DMS 273 (cell line): ENCODE measurements around the gene RUNDC1.
"Not testable (repeated sequence)": the region's sequence is repeated elsewhere in the genome, so short reads cannot be mapped to it uniquely, and the experiment has no call there.

Source experiments
- DNase-seq: peaks from one replicate; lab custom pipeline; 2025; ENCODE audit not compliant: unreplicated experiment; lab: John Stamatoyannopoulos, UW

The RUNDC1 gene

DNA sequence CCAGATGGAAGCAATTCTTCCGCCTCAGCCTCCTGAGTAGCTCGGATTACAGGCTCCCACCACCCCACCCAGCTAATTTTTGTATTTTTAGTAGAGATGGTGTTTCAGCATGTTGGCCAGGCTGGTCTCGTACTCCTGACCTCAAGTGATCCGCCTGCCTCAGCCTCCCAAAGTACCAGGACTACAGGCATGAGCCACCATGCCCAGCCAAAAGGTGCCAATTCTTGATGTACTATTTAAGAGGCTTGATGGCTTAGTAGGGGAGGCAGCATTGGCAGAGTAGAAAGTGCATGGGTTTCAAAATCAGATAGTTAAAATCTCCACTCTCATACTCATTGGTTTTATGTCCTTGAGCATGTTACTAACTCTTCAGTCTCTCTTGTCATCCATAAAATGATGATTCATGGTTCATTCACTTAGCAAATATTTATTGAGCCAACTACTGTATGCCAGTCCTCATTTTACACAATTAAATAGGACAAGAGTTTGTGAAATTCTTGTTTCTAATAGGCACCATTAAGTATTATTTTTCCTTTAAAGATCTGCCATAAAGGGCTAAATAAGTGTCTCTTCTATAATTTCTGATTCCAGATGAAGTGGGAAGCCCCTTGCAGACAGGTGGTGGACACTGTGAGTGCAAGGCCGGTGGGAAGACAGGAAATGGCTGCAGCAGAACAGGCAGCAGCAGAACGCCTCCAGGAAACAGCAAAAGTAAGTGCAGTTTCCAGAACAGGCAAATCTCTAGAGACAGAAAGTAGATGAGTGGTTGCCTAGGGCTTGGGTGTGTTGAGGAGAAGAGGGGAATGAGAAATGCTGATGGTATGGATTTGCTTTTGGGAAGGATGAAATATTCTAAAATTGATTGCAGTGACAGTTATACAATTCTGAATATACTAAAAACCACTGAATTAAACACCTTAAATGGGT, 9.6 kb downstream of the RUNDC1 start:
- no peak for DNase-seq

DNA sequence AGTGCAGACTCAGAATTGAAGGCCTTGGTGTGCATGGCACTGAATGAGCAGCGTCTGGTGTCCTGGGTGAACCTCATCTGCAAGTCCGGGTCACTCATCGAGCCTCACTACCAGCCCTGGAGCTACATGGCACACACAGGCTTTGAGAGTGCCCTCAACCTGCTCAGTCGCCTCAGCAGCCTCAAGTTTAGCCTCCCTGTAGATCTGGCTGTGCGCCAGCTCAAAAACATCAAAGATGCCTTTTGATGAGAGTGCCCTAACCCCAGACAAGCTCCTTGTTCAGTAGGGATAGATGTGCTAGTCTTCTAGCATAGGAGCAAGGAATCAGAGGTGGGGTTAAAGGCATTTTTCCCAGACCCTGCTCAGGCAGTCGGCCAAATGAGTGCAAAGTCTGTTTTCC, 11.1 kb downstream of the RUNDC1 start:
- no peak for DNase-seq

DNA sequence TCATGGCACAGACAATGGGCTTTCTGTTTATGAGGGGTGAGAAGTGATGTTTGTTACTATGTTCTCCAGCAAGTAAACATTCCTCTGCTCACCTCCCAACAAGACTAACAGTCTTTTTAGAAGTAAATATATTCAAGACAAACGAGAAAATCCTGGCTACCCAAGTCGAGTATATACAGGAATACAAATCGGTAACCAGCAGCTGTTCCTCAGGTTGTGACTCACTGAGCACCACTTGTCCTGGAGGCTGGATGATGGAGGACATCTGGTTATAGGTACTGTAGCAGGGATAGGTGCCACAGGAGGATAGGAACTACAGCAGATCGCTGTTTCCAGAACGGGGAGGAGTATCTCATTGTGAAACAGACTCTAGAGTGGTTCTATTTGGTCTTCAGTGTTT, 12.5 kb downstream of the RUNDC1 start:
- DNase-seq: no peak

DNA sequence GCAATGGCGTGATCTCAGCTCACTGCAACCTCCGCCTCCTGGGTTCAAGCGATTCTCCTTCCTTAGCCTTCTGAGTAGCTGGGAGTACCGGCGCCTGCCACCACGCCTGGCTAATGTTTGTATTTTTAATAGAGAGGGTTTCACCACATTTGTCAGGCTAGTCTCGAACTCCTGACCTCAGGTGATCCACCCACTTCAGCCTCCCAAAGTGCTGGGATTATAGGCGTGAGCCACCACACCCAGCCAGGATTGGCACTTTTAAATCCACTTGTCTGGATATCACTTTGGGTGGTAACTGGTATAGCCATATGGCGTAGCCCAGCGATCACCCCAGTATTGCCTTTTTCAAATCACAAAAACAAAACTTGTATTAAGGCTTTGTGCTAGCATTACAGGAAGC, 13.5 kb downstream of the RUNDC1 start:
- not testable (repeated sequence) for DNase-seq

DNA sequence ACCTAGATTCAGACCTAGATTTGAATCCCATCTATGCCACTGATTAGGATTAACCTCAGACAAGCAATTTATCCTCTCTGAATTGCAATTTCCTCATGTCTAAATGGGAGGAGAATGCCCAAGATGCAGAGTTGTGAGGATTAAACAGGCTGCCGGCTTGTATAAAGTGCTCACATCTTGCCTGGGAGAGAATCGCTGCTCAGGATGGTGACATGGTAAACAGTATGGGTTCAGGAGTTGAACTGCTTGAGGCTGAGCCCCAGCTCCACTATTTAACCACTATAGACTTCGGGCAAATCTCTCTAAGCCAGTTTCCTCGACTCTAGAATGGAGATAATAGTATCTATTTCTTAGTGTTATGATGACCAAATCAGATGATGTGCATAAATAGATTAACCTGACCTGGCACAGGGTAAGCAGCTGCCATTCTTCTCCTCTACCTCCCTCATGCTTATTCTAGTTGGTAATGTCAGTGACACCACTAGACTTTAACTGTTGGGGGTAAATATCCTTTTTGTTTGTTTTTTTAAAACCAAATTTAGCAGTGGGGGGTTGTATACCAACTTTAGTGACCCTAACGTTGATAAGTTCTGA, 17.1 kb downstream of the RUNDC1 start:
- peak; percentile 55 for DNase-seq

DNA sequence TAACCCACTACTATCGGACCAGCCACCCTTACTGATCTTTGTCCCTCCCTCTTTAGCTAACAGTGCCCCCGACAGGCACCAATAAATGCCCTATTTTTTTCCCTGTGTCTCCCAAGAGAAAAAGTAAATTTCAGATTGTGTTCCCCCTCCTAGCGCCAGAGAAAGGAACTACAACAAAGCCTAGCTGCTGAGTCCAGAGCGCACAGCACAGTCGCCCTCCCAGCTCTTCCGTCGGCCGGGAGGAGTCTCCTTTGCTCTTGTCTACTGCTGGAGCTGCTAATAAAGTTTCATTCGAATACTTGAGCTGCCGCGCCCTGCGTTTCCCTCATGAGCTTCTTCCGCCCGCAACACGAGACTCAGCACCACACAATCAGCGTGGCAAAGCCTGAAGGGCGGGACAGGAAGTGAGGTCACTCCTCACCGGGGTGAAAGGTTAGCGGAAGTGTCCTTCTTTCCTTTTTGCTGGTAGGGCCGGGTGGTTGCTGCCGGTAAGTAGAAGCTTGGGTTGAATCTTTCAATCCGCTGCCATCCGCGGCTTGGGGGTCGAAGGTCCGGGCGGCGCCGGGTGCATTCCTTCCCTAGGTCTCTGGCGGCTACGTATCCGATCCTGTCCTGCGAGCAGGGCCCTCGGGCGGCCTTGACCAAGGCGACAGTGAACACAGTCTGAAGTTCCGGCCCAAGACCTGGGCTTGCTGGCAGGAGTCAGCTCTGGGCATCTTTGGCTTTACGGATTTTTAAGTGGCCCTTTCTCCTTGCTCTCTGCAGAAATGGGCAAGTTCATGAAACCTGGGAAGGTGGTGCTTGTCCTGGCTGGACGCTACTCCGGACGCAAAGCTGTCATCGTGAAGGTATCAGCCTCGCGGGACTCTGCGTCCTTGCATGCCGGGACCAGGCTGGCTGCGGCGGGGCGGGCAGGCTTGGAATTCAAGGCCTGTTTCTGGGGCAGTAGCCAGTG, 17.9 kb downstream of the RUNDC1 start, which contains the start of gene RPL27:
TSS of gene RPL27 (plus strand) at position 436 of the 955 bp plus-strand sequence. CDS start at position 768, 332 bp downstream.
- DNase-seq: peak; percentile 100

DNA sequence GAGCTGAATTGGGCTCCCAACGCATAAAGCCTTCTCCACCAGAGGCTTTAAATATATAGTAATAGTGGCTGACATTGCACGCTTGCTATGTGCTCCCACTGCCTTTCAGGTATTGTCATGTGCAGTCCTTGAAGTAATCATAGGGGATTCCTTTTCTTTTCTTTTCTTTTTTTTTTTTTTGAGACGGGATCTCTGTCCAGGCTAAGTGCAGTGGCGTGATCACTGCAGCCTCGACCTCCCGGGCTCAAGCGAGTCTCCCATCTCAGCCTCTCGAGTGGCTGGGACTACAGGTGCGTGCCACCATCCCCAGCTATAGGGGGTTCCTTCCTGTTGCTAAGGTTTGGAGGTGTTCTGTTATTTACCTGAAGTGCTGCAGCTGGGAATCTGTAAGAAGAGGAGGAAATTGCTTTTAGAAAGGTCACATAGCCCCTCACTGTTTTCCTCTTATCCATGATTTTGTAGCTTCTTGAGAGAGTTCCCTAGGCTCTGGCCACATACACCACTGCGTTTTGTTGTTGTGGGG, 18.7 kb downstream of the RUNDC1 start:
- DNase-seq: no peak

DNA sequence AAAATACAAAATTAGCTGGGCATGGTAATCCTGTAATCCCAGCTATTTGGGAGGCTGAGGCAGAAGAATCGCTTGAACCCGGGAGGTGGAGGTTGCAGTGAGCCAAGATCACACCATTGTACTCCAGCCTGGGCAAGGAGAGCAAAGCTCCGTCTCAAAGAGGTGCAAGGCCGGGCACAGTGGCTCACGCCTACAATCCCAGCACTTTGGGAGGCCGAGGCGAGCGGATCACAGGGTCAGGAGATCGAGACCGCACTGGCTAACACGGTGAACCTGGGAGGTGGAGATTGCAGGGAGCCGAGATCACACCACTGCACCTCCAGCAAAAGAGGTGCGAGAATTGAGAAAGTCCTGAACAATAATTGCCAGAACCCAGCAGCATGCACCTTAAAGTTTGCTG, 20.5 kb downstream of the RUNDC1 start:
- not testable (repeated sequence) for DNase-seq

DNA sequence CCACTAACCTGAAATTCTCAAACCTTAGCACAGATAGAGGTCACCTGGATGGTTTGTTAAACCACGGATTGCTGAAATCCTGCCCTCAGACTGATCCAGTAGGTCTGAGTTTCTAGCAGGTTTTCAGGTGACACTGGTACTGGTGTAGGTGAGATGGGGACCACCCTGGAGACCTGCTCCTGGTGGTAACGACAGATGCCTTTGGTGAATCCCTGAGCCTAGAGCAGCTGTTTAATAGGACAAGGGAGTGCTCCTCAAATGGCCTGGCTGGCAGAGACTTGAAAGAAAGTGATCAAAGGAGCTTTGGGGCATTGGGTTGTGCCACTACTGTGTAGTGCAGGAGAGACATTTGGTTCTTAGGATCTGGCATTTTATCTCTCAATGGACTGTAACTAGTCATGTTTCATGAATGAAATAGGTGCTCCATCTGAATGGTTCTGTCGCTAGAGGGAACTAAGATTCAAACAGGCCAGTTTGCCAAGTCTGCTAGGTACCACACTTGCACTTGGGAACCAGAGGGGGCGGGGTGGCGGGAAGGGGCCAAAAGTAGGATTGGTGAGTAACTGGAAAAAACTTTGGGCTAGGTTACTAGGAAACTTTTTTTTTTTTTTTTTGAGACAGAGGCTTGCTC, 23.3 kb downstream of the RUNDC1 start:
- DNase-seq: peak; percentile 87

DNA sequence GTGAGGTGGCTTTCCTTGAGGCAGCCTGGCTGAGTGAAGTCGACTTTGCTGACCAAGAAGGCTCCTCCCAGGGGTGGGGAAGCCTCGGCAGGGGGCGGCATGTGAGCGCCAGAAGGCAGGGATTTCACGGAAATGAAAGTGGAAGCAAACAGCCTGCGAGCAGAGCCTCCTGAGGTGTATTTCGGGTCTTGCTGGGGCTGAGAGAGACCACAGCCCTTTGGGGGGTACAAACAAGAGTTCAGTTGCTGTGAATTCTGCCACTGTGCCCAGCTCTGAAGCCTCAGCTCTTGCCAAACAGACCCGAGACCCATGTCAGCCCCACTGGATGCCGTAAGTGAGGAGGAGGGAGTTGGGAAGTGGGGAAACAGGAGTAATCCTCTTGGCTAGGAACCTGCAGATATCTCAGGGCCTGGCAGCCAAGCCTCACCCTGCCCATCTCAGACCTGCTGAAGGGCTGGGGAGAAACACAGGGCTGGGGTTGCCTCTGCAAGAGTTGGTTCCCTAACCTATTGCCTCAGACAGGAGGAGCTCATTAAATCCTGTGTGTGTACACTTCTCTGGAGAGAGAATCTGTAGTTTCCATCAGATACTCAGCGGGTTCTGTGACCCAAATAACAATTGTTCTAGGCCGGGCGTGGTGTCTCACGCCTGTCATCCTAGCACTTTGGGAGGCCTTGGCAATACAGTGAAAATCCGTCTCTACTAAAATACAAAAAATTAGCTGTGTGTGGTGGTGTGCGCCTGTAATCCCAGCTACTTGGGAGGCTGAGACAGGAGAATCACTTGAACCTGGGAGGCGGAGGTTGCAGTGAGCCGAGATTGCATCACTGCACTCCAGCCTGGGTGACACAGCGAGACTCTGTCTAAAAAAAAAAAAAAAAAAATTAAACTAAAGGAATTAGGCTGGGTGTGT, 26.5 kb downstream of the RUNDC1 start, which contains the start of gene IFI35:
TSS of gene IFI35 (plus strand) at position 146 of the 913 bp plus-strand sequence. CDS start at position 310, 164 bp downstream.
- DNase-seq: peak; percentile 91

DNA sequence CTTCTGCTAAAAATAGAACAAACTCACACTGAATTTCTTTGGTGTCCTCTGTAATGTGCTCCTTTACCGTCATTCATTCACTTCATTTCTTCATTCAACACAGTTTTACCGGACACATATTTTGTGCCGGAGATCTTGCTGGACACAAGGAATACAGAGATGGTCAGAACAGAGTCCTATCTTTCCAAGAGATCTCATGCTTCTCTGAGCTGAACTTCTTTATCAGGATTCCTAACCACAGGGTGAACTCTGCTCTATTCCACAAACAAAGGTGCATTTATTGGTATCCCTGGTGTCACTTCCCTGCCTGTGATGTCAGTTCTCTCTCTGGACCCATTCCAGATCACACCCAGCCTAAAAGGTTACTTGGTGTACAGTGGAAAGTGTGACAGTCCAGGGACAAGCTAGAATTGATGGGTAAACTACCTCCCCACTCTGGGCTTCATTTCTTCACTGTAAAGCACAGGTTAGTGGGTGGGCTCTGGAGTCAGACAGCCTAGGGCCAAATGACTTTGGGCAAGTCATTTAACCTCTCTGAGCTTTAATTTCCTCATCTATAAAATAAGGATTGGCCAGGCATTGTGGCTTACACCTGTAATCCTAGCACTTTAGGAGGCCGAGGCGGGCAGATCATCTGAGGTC, 30.4 kb downstream of the RUNDC1 start:
- no peak for DNase-seq

DNA sequence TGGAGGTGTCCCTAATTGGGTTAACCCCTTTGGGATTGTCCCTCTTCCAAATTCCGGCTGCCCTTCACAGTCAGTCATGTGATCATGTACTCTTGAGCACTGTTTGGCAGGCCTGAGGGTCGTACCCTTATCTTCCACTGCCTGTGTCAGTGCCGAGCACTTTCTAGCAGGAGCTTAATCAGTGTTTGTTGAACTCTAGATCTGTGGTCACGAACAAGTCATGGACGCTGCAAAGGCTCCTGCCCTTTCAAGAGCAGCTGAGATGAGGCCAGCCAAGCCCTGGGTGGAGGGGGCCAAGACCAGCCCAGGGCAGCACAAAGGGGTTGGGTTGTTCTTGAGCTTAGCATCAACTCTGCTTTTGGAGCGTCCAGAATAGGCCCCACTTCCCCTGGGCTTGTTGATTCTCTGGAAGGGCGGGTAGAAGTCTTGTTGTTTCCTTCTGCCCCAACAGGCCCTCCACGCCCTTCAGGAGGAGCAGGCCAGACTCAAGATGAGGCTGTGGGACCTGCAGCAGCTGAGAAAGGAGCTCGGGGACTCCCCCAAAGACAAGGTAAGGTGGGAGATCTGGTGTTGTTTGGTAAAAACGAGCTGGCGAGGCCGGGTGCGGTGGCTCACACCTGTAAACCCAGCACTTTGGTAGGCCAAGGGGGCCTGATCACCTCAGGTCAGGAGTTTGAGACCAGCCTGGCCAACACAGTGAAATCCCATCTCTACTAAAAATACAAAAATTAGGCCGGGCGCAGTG, 31.5 kb downstream of the RUNDC1 start:
- DNase-seq: no peak

DNA sequence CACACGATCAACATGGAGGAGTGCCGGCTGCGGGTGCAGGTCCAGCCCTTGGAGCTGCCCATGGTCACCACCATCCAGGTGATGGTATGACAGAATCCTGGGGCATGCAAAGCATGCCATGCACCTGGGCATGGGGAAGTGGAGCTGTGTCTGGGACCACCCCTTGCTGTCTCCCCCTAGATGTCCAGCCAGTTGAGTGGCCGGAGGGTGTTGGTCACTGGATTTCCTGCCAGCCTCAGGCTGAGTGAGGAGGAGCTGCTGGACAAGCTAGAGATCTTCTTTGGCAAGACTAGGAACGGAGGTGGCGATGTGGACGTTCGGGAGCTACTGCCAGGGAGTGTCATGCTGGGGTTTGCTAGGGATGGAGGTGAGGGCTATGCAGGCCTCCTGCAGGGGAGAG, 32.9 kb downstream of the RUNDC1 start:
- DNase-seq: no peak

DNA sequence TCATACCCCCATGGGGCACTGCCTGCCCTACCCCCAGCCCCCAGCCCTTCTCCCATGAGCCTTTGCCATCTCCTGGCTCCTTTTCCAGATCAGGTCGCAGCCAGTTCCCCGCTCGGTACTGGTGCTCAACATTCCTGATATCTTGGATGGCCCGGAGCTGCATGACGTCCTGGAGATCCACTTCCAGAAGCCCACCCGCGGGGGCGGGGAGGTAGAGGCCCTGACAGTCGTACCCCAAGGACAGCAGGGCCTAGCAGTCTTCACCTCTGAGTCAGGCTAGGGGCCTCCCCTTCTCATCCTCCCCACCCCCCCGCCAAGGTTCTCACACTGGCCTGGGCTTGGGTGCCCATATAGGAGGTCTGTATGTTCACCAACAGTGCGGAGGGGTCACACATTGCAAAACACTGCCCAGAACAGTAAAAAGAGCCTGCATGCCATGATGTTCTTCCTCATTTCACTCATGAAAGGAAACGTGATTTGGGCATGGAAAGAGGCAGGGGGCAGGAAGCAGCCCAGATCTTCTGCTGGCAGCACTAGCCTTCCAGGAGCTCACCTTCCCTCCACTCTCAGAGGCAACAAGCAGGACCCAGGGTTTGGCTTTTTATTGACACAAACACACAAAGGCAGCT, 33.8 kb downstream of the RUNDC1 start:
- DNase-seq: no peak

DNA sequence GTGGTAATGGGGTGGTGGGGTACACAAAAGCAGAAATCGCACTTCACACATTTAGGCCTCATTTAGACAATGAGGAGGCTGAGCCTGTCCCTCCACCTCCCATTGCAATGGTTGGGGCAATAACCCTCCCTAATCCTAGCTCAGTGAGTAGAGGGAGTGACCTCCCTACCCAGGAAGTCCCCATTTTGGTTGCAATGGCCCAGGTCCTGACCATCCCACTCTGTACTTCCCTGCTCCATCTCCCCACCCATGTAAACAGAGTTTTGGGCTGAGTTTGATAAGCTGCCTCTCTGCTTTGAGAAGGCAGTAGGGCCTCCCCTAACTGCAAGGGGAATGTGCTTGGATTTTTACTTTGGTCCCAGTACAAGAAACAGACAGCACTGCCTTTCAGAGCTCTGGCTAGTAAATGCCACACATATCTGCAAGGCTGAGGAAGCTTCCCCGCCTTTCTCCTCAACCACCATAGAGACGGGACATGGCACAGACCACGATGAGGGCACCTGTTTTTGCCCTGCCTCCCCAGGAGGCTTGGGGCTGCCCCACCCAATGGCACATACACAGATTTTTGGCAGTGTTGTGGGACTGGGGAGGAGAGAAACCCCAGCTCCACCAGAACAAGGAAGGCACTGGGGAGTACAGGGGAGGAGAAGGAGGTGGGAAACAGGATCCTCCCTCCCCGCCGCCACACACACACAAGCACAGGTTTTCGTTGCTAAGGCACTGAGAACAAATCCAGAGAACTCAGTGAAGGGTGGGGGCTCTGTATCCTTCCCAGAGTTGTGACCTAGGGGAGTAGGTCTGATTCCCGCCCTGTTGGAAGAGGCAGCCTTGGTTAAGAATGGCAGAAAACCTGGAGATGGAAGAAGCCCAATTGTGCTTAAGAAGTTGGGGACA, 34.5 kb downstream of the RUNDC1 start:
- no peak for DNase-seq

DNA sequence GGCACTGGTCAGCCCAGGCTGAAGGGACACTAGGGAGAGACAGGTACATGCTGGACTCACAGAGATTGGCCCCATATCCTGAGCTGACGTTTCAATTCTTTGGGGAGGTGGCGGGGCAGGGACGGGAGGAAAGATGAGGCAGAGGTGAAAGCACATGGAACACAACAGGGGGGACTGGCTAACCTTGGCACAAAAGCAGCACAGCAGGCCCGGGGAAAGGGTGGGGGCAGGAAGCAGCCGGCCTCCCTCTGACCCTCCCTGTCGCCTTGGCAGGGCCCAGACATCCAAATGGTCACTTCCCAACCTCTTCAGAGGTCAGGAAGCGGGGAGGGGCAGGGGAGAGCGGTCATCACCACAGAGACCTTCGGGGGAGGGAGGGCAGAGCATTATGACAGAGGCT, 35.2 kb downstream of the RUNDC1 start:
- no peak for DNase-seq

DNA sequence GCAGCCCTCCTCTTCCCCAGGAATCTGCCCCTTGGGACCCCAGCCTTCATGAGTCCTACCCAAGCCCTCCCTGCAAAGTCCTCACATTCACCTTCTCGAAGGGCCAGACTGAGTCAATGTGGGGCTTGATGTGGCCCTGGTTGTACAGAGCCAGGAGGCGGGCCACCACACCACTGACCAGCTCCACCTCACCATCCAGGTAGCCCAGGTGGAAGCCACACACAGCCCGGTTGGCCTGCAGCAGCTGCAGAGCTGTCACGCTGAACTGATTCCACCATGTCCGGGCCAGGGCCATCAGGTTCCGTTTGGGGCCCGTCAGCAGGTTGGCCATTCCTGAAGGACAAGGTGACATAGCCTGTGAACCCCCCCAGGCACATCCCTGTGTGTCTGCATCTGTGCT, 35.9 kb downstream of the RUNDC1 start:
- no peak for DNase-seq
